Ovary (tissue), 9 donors: ENCODE data around the gene TBC1D8. TPM values are rescaled to one million over a fixed set of nuclear protein-coding genes. Genes with fewer than 3 reads are reported as not detected.

Experiments
- DNase-seq, 5 donors: peaks; one replicate each; pipeline ENCODE4 v3.0.0-alpha.2; 2019 to 2020
- H3K27ac ChIP-seq, 2 donors: fragments of 200-600 bp; one replicate each; pipeline versions ENCODE4 v1.5.1 to v1.8.0; 2019 to 2022
- H3K27me3 ChIP-seq: fragments of 200-600 bp; one replicate; pipeline ENCODE4 v1.8.0; 2022
- H3K36me3 ChIP-seq: fragments of 200-600 bp; sonication (generic); one replicate; pipeline ENCODE4 v1.5.1; 2019
- H3K4me1 ChIP-seq: one replicate; pipeline ENCODE4 v1.8.1; 2013; ENCODE audit warnings: mild to moderate bottlenecking, moderate library complexity; ENCODE audit not compliant: insufficient read depth
- H3K4me3 ChIP-seq: fragments of 200-600 bp; sonication (generic); one replicate; pipeline ENCODE4 v1.5.1; 2017
- H3K9me3 ChIP-seq, 2 donors: fragments of 200-600 bp in 1 of 2; sonication (generic) in 1 of 2; one replicate each; pipeline versions ENCODE4 v1.5.1 to v1.8.1; 2013 to 2019; ENCODE audit warnings: mild to moderate bottlenecking in 1 of 2, moderate library complexity in 1 of 2
- EP300 ChIP-seq: sonication (generic); formaldehyde crosslinking; IDR thresholded peaks from one replicate; pipeline ENCODE4 v1.6.1; 2017; ENCODE audit warnings: antibody characterized with exemption
- POLR2A ChIP-seq: fragments of 450-650 bp; IDR thresholded peaks from one replicate; pipeline ENCODE4 v1.6.1; 2017; ENCODE audit warnings: antibody characterized with exemption, mild to moderate bottlenecking, moderate library complexity
- WGBS, 3 donors: extraction: QIAGEN DNeasy Blood & Tissue Kit in 1 of 3; methylation state at CpG; one replicate each; pipeline versions ENCODE4 v1.1.5 to v1.1.7; 2013 to 2017; 5-methylcytosine and 5-hydroxymethylcytosine counted together
- intact Hi-C, 4 donors: fragments of 100-400 bp; cut with DNase I; formaldehyde crosslinking; loops; one replicate each; pipeline versions ENCODE4 v1.11.0 to v1.15.1; 2022 to 2023
- polyA plus RNA-seq, 2 donors: library from polyadenylated mRNA; stranded (reverse); fragments of 200-250 nt in 1 of 2; fragments of 350-450 nt in 1 of 2; fragmentation: Illumina TruSeq in 1 of 2; extraction: RNeasy Lipid Tissue Mini Kit (QIAGEN cat#74804) in 1 of 2; gene quantifications; one replicate each; pipeline ENCODE4 v1.2.3, GENCODE V29; 2013 to 2014
- total RNA-seq, 7 donors: library from RNA; depleted of rRNA in 2 of 7; stranded (reverse); fragments of >200 nt in 2 of 7; fragmentation: NEBNext Ultra II Directional in 3 of 7; extraction: Animal tissue kit (Norgen Biotek cat#: 25700) in 3 of 7; gene quantifications; one replicate each; pipeline versions ENCODE4 v1.1.0 to v1.2.4, GENCODE V29; 2016 to 2023
- TF ChIP-seq, protein P1 (sequence below), 3 donors: fragments of 450-650 bp in 2 of 3; fragments of 200-600 bp in 1 of 3; IDR thresholded peaks; one replicate each; pipeline versions ENCODE4 v1.5.1 to v1.8.0; 2016 to 2022; ENCODE audit warnings: antibody characterized with exemption in 3 of 3, mild to moderate bottlenecking in 1 of 3
- donor health status: DM: no; HTN: no; CAD: no; lungs with moderate emphysema.
- donor health status: DM: no; HTN: no; CAD: no.
- donor health status: Bipolar disorder and iron deficiency.
- donor health status: DM: yes; HTN: yes; CAD: no.
- donor health status: DM: no; HTN: no; CAD: no.
- donor health status: DM: yes; HTN: yes; CAD: no.

TBC1D8 gene
- total and polyA plus RNA-seq, 9 donors, result 10.8 to 44.6 (median 15.6) TPM

DNA sequence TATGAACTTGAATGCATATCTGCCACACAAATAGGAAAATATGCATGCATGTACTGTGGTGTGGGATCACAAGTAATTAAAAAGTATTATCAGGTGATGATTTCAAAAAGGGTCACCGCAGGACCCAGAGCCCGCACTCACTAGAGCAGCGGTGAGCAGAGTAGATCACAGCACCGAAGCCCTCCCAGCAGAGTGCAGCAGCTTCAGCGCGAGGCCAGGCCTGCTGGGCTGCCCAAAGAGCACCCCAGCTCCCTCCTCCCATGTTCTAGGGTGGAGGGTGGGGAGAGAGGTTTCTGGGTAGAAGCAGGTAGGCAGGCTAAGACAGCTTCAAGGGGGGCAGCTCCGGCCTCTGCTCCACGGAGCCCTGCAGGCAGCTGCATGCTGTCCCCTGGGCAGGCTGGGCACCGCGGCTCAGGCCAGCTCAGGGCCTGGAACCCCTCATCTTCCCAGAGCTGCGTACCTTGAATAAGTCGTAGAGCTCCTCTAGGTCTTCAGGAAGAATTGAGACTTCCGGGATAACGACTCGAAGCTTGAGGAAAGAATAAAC, 124.2 kb downstream of the TBC1D8 start:
- H3K4me1 ChIP-seq, result no peaks in the 10 kb centered on the region
- TF ChIP-seq EP300 (no peak), POLR2A (no peak)
- TF ChIP-seq, protein P1, sequence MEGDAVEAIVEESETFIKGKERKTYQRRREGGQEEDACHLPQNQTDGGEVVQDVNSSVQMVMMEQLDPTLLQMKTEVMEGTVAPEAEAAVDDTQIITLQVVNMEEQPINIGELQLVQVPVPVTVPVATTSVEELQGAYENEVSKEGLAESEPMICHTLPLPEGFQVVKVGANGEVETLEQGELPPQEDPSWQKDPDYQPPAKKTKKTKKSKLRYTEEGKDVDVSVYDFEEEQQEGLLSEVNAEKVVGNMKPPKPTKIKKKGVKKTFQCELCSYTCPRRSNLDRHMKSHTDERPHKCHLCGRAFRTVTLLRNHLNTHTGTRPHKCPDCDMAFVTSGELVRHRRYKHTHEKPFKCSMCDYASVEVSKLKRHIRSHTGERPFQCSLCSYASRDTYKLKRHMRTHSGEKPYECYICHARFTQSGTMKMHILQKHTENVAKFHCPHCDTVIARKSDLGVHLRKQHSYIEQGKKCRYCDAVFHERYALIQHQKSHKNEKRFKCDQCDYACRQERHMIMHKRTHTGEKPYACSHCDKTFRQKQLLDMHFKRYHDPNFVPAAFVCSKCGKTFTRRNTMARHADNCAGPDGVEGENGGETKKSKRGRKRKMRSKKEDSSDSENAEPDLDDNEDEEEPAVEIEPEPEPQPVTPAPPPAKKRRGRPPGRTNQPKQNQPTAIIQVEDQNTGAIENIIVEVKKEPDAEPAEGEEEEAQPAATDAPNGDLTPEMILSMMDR (IDR thresholded peaks at IDR 0.05), result no peak
- no peaks in the 10 kb centered on the region for H3K27me3 ChIP-seq
- H3K36me3 ChIP-seq, result no peaks in the 10 kb centered on the region
- DNase-seq, result no peak
- H3K9me3 ChIP-seq, result no peaks in the 10 kb centered on the region
- no peak overlapping the region for H3K4me3 ChIP-seq
- no peak overlapping the region for H3K27ac ChIP-seq
- 76 to 86% (median 85%) methylated on average over 15 of the region's 15 CpGs for WGBS, 3 donors
- intact Hi-C loops, result no loop called here

DNA sequence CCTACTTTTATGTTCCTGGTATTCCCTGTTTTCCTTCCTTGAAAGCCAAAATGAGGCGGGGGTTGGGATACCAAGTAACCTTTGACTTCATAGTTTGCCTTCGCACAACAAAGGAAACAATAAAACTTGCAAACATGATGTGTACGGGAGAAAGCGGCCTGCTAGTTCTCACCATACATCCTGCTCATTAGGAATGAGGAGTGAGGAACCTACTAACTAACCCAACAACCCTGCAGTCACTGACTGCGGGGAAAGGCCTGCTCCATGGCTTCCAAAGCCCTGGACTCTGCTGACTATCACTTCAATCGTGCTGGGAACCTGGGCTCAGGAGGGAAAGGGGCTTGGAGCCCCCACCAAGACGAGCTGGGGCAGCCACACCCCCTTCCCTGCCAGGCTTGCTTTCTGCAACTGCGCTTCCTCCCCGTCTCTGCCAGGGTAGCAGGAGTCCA, 124.9 kb downstream of the TBC1D8 start:
- intact Hi-C loops, result no loop called here
- H3K4me1 ChIP-seq, result no peaks in the 10 kb centered on the region
- TF ChIP-seq EP300 (no peak), POLR2A (no peak)
- TF ChIP-seq, protein P1 (IDR thresholded peaks at IDR 0.05), result no peak
- no peaks in the 10 kb centered on the region for H3K36me3 ChIP-seq
- H3K4me3 ChIP-seq, result no peak overlapping the region
- no peaks in the 10 kb centered on the region for H3K27me3 ChIP-seq
- H3K27ac ChIP-seq, result no peak overlapping the region
- WGBS, 3 donors, result 53 to 67% (median 63%) methylated on average over 9 of the region's 9 CpGs
- no peaks in the 10 kb centered on the region for H3K9me3 ChIP-seq
- DNase-seq, result no peak

DNA sequence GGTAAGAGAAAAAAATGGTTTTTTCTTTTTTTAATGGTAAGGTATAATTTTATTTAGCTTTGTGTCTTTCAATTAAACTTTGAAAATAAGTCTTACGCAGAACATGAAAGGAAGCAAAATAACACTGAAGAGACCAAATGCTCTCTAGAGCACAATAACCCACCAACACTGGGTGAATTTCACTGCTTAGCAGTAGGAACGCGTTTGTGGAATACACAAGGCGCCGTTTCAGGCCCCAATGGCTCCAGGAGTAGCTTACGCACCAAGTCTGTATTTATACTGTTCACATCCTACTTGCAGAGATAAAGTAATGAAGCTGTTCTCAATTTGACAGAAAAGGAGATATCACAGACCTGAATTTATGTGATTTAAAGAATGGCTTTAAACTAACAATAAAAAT, 125.6 kb downstream of the TBC1D8 start:
- H3K4me3 ChIP-seq, result no peak overlapping the region
- intact Hi-C loops, result no loop called here
- H3K9me3 ChIP-seq, result no peaks in the 10 kb centered on the region
- no peak overlapping the region for H3K27ac ChIP-seq
- H3K36me3 ChIP-seq, result no peaks in the 10 kb centered on the region
- 86 to 89% (median 88%) methylated on average over 6 of the region's 6 CpGs for WGBS, 3 donors
- TF ChIP-seq, protein P1 (IDR thresholded peaks at IDR 0.05), result no peak
- TF ChIP-seq POLR2A (no peak), EP300 (no peak)
- H3K4me1 ChIP-seq, result no peaks in the 10 kb centered on the region
- no peaks in the 10 kb centered on the region for H3K27me3 ChIP-seq
- no peak for DNase-seq

DNA sequence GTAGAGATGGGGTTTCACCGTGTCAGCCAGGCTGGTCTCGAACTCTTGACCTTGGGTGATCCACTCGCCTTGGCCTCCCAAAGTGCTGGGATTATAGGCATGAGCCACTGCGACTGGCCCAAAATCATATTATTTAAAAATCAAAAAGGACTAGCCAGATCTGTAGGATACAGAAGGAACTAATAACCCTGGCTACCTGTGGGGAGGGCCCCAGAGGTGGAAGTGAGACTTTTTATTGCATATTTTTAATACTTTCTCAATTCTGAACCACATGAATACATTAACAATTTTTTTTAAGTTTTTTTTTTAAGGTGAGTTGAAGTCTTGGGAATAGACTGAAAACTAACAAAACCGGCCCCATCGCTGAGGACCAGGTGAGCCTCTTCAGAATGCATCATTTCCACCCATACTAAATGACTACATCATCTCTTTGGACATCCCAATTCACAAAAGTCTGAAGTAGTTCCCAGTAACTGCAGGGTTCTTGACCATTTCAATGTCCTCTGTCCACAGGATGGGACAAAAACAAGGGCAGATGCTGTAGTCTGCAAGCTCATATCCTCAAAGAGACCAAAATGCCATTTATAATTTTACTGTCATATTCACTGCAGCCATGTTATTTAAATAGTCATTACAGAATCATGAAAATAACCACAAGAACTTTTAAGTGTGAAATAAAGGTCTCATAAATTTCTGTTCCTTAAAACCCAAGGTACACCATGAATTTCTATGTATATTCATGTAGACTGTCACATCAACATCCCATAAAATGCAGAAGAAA, 127.7 kb downstream of the TBC1D8 start:
- WGBS, 3 donors, result 93 to 96% (median 94%) methylated on average over 6 of the region's 6 CpGs
- Histone ChIP-seq H3K27ac (no peak overlapping the region), H3K4me1 (no peaks in the 10 kb centered on the region), H3K4me3 (no peak overlapping the region), H3K36me3 (no peaks in the 10 kb centered on the region), H3K27me3 (no peaks in the 10 kb centered on the region), H3K9me3 (no peaks in the 10 kb centered on the region)
- intact Hi-C loops, result no loop called here
- no peak for DNase-seq
- TF ChIP-seq, protein P1 (IDR thresholded peaks at IDR 0.05), result no peak
- TF ChIP-seq EP300 (no peak), POLR2A (no peak)
